ENCODE results near the gene POU3F4. TPM values are rescaled to one million over a fixed set of nuclear protein-coding genes. Genes with fewer than 3 reads are reported as not detected.

POU3F4 gene
- total RNA-seq, 1 experiment from 2014 or later: not detected

- TF ChIP-seq TCF7L2 (IDR thresholded peaks at IDR 0.05; ENCODE audit: low read depth, low read length) (no peak), CTCF (IDR thresholded peaks at IDR 0.05) (no peak), SIN3A (IDR thresholded peaks at IDR 0.05; ENCODE audit: borderline replicate concordance, insufficient read depth, low read depth, low read length) (no peak), REST (IDR thresholded peaks at IDR 0.05; ENCODE audit: insufficient read depth in 1 of 2, low read depth in 2 of 2, low read length in 1 of 2) (no peak), POLR2AphosphoS5 (IDR thresholded peaks at IDR 0.05; ENCODE audit: low read depth, low read length) (no peak)
- H3K4me1 ChIP-seq (ENCODE audit: control insufficient read depth, insufficient read depth, low read length): no peaks in the 10 kb centered on the region
- CTCF ChIA-PET: no interaction called here
- no peaks in the 10 kb centered on the region for H3K27me3 ChIP-seq (ENCODE audit: control insufficient read depth, insufficient read depth, low read length)
- no peaks in the 10 kb centered on the region for H3K9me3 ChIP-seq (ENCODE audit: control insufficient read depth, insufficient read depth, low read depth, low read length)
- POLR2A ChIA-PET: no interaction called here
- no peaks in the 10 kb centered on the region for H3K36me3 ChIP-seq (ENCODE audit: control insufficient read depth, insufficient read depth, low read length)
- in situ Hi-C loops (cut with HindIII; ENCODE audit: low pct_unique_long_range_greater_than_20kb, low sequenced_read_pairs): no loop called here
- no peak overlapping the region for H3K4me3 ChIP-seq (ENCODE audit: low read depth in 2 of 2, low read length in 2 of 2)
- DNase-seq (ENCODE audit: low read depth, low spot score) (no peak), ATAC-seq (no peak)
- no peak overlapping the region for H3K27ac ChIP-seq (ENCODE audit: low read length)
- no TSS peak for BruUV-seq (replicated peaks)
- intact Hi-C loops (cut with micrococcal nuclease; ENCODE audit: unreplicated experiment): no loop called here
These were observed 12.2 kb upstream of the POU3F4 start for GRCh38 chrX:83495898-83496297.

- BruUV-seq (replicated peaks): no TSS peak
These were observed 7.1 kb upstream of the POU3F4 start for GRCh38 chrX:83501003-83501402.

More at GRCh38 chrX:83501003-83501402, 7.1 kb upstream of the POU3F4 start:
- POLR2A ChIA-PET: no interaction called here
- DNase-seq (ENCODE audit: low read depth, low spot score) (no peak), ATAC-seq (no peak)
- intact Hi-C loops (cut with micrococcal nuclease; ENCODE audit: unreplicated experiment): no loop called here
- no peaks in the 10 kb centered on the region for H3K9me3 ChIP-seq (ENCODE audit: control insufficient read depth, insufficient read depth, low read depth, low read length)
- H3K27ac ChIP-seq (ENCODE audit: low read length): no peak overlapping the region
- CTCF ChIA-PET: no interaction called here
- TF ChIP-seq POLR2AphosphoS5 (IDR thresholded peaks at IDR 0.05; ENCODE audit: low read depth, low read length) (no peak), TCF7L2 (IDR thresholded peaks at IDR 0.05; ENCODE audit: low read depth, low read length) (no peak), REST (IDR thresholded peaks at IDR 0.05; ENCODE audit: insufficient read depth in 1 of 2, low read depth in 2 of 2, low read length in 1 of 2) (no peak), CTCF (IDR thresholded peaks at IDR 0.05) (no peak), SIN3A (IDR thresholded peaks at IDR 0.05; ENCODE audit: borderline replicate concordance, insufficient read depth, low read depth, low read length) (no peak)
- H3K27me3 ChIP-seq (ENCODE audit: control insufficient read depth, insufficient read depth, low read length): no peaks in the 10 kb centered on the region
- no peaks in the 10 kb centered on the region for H3K36me3 ChIP-seq (ENCODE audit: control insufficient read depth, insufficient read depth, low read length)
- no peaks in the 10 kb centered on the region for H3K4me1 ChIP-seq (ENCODE audit: control insufficient read depth, insufficient read depth, low read length)
- in situ Hi-C loops (cut with HindIII; ENCODE audit: low pct_unique_long_range_greater_than_20kb, low sequenced_read_pairs): no loop called here
- no peak overlapping the region for H3K4me3 ChIP-seq (ENCODE audit: low read depth in 2 of 2, low read length in 2 of 2)

All from Panc1 (cell line).